ENCODE results near the gene CHAT.
"Not testable (repeated sequence)": the region's sequence is repeated elsewhere in the genome, so short reads cannot be mapped to it uniquely, and the experiment has no call there.

DNA sequence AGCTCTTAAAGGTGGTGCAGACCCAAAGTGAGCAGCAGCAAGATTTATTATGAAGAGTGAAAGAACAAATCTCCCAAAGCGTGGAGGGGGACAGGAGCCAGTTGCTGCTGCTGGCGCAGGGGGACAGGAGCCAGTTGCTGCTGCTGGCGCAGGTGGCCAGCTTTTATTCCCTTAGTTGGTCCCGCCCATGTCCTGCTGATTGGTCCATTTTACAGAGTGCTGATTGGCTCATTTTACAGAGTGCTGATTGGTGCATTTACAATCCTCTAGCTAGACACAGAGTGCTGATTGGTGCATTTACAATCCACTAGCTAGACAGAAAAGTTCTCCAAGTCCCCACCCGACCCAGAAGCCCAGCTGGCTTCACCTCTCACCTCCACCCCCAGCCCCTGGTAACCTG, 68.6 kb downstream of the CHAT start:
- TF ChIP-seq, protein P1, sequence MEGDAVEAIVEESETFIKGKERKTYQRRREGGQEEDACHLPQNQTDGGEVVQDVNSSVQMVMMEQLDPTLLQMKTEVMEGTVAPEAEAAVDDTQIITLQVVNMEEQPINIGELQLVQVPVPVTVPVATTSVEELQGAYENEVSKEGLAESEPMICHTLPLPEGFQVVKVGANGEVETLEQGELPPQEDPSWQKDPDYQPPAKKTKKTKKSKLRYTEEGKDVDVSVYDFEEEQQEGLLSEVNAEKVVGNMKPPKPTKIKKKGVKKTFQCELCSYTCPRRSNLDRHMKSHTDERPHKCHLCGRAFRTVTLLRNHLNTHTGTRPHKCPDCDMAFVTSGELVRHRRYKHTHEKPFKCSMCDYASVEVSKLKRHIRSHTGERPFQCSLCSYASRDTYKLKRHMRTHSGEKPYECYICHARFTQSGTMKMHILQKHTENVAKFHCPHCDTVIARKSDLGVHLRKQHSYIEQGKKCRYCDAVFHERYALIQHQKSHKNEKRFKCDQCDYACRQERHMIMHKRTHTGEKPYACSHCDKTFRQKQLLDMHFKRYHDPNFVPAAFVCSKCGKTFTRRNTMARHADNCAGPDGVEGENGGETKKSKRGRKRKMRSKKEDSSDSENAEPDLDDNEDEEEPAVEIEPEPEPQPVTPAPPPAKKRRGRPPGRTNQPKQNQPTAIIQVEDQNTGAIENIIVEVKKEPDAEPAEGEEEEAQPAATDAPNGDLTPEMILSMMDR (tag by site-specific recombination; IDR thresholded peaks at IDR 0.05) = not testable (repeated sequence)
- TF ChIP-seq ZNF274 (IDR thresholded peaks at IDR 0.05; ENCODE audit: low read length); ZNF274 (tag by site-specific recombination; IDR thresholded peaks at IDR 0.05; ENCODE audit: borderline replicate concordance); ZNF132 (tag by site-specific recombination; IDR thresholded peaks at IDR 0.05; ENCODE audit: borderline replicate concordance); ZNF292 (tag by site-specific recombination; IDR thresholded peaks at IDR 0.05; ENCODE audit: borderline replicate concordance, low read depth); ZNF626 (tag by site-specific recombination; IDR thresholded peaks at IDR 0.05); ZNF768 (tag by site-specific recombination; IDR thresholded peaks at IDR 0.05); ZNF404 (tag by site-specific recombination; IDR thresholded peaks at IDR 0.05); ZNF792 (tag by site-specific recombination; IDR thresholded peaks at IDR 0.05); ZFP41 (tag by site-specific recombination; IDR thresholded peaks at IDR 0.05; ENCODE audit: borderline replicate concordance); KLF10 (tag by site-specific recombination; IDR thresholded peaks at IDR 0.05): not testable (repeated sequence)
- TF ChIP-seq, protein P2, sequence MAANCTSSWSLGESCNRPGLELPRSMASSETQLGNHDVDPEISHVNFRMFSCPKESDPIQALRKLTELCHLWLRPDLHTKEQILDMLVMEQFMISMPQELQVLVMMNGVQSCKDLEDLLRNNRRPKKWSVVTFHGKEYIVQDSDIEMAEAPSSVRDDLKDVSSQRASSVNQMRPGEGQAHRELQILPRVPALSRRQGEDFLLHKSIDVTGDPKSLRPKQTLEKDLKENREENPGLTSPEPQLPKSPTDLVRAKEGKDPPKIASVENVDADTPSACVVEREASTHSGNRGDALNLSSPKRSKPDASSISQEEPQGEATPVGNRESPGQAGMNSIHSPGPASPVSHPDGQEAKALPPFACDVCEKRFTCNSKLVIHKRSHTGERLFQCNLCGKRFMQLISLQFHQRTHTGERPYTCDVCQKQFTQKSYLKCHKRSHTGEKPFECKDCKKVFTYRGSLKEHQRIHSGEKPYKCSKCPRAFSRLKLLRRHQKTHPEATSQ (tag by site-specific recombination; IDR thresholded peaks at IDR 0.05) = not testable (repeated sequence)
- TF ChIP-seq, protein P3, sequence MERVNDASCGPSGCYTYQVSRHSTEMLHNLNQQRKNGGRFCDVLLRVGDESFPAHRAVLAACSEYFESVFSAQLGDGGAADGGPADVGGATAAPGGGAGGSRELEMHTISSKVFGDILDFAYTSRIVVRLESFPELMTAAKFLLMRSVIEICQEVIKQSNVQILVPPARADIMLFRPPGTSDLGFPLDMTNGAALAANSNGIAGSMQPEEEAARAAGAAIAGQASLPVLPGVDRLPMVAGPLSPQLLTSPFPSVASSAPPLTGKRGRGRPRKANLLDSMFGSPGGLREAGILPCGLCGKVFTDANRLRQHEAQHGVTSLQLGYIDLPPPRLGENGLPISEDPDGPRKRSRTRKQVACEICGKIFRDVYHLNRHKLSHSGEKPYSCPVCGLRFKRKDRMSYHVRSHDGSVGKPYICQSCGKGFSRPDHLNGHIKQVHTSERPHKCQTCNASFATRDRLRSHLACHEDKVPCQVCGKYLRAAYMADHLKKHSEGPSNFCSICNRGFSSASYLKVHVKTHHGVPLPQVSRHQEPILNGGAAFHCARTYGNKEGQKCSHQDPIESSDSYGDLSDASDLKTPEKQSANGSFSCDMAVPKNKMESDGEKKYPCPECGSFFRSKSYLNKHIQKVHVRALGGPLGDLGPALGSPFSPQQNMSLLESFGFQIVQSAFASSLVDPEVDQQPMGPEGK (tag by site-specific recombination; IDR thresholded peaks at IDR 0.05) = not testable (repeated sequence)
- TF ChIP-seq, protein P4, sequence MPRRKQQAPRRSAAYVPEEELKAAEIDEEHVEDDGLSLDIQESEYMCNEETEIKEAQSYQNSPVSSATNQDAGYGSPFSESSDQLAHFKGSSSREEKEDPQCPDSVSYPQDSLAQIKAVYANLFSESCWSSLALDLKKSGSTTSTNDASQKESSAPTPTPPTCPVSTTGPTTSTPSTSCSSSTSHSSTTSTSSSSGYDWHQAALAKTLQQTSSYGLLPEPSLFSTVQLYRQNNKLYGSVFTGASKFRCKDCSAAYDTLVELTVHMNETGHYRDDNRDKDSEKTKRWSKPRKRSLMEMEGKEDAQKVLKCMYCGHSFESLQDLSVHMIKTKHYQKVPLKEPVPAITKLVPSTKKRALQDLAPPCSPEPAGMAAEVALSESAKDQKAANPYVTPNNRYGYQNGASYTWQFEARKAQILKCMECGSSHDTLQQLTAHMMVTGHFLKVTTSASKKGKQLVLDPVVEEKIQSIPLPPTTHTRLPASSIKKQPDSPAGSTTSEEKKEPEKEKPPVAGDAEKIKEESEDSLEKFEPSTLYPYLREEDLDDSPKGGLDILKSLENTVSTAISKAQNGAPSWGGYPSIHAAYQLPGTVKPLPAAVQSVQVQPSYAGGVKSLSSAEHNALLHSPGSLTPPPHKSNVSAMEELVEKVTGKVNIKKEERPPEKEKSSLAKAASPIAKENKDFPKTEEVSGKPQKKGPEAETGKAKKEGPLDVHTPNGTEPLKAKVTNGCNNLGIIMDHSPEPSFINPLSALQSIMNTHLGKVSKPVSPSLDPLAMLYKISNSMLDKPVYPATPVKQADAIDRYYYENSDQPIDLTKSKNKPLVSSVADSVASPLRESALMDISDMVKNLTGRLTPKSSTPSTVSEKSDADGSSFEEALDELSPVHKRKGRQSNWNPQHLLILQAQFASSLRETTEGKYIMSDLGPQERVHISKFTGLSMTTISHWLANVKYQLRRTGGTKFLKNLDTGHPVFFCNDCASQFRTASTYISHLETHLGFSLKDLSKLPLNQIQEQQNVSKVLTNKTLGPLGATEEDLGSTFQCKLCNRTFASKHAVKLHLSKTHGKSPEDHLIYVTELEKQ (tag by site-specific recombination; IDR thresholded peaks at IDR 0.05; ENCODE audit: borderline replicate concordance) = not testable (repeated sequence)
- TF ChIP-seq, protein P5, sequence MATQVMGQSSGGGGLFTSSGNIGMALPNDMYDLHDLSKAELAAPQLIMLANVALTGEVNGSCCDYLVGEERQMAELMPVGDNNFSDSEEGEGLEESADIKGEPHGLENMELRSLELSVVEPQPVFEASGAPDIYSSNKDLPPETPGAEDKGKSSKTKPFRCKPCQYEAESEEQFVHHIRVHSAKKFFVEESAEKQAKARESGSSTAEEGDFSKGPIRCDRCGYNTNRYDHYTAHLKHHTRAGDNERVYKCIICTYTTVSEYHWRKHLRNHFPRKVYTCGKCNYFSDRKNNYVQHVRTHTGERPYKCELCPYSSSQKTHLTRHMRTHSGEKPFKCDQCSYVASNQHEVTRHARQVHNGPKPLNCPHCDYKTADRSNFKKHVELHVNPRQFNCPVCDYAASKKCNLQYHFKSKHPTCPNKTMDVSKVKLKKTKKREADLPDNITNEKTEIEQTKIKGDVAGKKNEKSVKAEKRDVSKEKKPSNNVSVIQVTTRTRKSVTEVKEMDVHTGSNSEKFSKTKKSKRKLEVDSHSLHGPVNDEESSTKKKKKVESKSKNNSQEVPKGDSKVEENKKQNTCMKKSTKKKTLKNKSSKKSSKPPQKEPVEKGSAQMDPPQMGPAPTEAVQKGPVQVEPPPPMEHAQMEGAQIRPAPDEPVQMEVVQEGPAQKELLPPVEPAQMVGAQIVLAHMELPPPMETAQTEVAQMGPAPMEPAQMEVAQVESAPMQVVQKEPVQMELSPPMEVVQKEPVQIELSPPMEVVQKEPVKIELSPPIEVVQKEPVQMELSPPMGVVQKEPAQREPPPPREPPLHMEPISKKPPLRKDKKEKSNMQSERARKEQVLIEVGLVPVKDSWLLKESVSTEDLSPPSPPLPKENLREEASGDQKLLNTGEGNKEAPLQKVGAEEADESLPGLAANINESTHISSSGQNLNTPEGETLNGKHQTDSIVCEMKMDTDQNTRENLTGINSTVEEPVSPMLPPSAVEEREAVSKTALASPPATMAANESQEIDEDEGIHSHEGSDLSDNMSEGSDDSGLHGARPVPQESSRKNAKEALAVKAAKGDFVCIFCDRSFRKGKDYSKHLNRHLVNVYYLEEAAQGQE (tag by site-specific recombination; IDR thresholded peaks at IDR 0.05) = not testable (repeated sequence)
